GM21367 (cell line): Measurements from ENCODE around the gene FUT3.
"Not testable (repeated sequence)": the region's sequence is repeated elsewhere in the genome, so short reads cannot be mapped to it uniquely, and the experiment has no call there.

ENCODE experiments used
- ATAC-seq: cut with Tn5 transposase; IDR thresholded peaks from one replicate; pipeline ENCODE4 v1.9.1; 2021; ENCODE audit not compliant: unreplicated experiment

Gene FUT3

GRCh38 chr19:5882421-5882968 is 31.2 kb upstream of the FUT3 start:
- ATAC-seq = no peak

DNA sequence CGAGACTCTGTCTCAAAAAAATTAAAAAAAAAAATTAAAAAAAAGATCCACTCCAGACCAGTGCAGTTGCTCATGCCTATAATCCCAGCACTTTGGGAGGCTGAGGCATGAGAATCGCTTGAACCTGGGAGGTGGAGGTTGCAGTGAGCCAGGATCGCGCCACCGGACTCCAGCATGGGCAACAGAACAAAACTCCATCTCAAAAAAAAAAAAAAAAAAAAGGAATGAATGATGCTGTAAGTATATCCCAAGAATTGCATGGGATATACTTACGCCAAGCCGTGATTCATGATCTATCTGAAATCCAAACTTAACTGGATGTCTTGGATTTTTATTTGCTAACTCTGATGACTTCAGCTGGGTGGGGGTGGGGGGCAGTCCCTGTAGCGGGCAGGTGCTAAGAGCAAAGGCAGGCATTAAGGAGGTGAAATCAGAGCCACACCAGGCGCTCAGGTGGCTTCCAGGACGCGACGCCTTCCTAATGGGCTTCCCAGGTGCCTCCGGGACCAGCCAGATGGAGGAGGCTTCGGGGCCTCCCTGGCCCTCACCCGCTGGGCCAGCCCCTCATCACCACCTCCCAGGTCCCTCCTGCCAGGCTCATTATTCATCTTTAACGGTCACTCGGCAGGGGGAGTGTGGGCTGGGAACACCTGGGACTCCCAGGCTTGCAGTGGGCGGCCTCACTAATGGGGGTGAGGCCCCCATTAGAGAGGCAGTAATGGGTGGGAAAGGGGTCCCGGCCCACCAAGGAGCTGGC is 30.5 kb upstream of the FUT3 start:
- ATAC-seq = no peak

DNA sequence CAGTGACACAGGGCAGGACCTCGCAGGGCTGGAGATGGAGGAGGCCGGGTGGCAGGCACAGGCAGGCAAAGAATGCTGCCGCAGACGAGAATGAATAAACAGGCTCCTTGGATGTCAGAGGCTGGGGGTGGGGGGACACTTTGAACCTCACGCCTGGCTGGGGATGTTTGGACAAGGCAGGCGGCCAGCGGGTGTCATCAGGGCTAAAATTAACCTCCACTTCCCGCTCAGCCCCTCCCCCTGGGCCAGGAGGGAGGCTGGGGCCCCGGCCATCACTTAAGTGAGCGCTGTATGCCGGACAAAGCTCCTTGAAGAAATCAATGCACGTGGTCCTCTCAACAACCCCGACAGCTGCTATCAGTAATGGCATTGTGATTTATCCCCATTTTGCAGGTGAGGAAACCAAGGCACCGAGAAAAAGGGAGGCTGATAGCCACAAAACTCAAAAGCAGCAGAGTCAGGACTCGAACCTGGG is 29.4 kb upstream of the FUT3 start:
- ATAC-seq = no peak

DNA sequence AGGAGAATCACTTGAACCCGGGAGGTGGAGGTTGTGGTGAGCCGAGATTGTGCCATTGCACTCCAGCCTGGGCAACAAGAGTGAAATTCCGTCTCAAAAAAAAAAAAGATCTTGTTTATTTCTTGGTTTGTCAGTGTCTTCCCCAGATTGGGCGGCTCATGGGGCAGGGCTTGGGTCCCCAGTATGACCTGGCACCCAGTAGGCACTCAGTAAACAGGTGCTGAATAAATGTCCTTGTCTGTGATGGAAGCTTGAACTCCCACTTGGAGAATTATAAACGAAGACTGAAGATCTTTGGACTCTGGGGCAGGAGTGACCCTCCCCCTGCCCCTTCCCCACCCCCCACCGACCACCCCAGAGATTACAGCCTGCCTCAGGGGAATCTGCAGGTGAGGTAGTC is 28.9 kb upstream of the FUT3 start:
- no peak for ATAC-seq

GRCh38 chr19:5877882-5878281 is 26.6 kb upstream of the FUT3 start:
- no peak for ATAC-seq

DNA sequence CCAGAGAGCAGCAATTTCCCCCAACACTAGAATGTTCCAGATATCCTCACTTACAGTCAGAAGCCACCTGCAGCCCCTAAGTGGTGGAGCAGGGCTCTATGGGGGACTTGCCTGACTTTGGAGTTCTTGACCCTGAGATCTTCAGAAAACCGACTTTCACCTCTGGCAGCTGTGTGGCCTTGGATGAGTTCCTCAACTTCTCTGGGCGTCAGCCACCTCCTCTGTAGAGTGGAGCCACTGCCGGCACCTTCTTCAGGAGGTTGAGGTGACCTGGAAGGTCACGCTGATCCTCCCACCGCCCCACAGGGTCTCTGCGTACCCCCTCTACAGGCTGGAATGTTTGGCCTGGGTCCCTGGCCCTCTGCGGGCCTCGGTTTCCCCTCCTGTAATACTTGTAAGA is 26.2 kb upstream of the FUT3 start:
- no peak for ATAC-seq

GRCh38 chr19:5874496-5874895 is 23.2 kb upstream of the FUT3 start:
- ATAC-seq = not testable (repeated sequence)

DNA sequence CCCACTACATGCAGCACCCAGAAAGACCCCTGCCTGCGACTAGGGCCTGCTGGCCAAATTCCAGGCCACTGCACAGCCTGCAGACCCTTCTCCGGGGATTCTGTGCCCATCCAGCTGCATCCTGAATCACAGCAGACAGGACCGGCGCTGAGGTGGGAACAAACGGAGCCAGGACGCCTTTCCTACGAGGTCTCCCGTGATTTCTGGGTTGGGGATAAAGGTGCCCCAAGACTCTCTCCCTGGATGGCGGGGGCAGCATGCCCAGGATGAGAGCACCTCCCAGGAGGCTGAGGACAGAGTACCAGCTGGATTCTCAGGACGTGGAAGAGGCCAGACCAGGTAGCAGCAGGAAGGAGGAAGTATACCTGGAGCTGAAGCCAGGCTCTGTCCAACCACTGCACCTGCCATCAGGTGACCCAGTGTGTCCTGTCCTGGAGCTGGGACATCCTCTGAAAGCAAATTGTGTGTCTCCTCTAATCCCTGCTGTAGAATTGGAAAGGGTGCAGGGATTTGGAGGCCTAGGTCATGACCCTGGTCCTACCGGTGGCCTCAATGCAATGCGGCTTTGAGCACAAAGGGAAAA is 22.5 kb upstream of the FUT3 start:
- no peak for ATAC-seq

- ATAC-seq = no peak
Measured at GRCh38 chr19:5870986-5871394, 19.7 kb upstream of the FUT3 start.

- no peak for ATAC-seq
Measured at GRCh38 chr19:5867201-5868136, 16.2 kb upstream of the FUT3 start.

- no peak for ATAC-seq
Measured at GRCh38 chr19:5865772-5866171, 14.5 kb upstream of the FUT3 start.

DNA sequence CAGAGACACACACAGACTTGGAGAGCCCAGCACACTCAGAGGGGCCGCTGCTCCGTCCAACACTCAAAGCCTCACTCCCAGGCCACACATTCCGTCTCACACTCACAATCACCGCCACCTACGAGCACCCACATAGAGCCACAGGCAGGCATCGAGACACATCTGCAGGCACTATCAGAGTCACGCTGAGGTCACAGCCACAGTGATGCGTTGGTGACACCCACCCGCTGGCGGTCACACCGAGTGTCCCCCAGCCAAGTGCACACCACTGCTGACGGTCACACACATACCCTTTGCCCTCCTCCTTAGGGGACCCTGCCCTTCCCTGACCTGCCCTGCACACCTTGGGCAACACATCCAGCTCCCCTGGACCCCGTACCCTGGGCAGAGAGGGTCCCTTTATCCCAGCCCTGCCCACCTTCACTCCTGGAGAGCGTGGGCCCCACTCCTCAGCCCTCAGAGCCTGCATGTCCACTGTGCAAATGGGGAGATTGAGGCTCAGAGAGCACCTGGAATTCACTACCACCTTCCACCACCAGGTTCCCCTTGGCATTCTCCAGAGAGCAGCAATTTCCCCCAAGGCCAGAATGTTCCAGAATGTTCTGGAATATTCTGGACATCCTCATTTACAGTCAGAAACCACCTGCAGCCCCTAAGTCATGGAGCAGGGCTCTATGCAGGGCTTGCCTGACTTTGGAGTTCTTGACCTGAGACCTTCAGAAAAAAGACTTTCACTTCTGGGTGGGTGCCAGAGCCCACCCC is 13.7 kb upstream of the FUT3 start:
- ATAC-seq = no peak

DNA sequence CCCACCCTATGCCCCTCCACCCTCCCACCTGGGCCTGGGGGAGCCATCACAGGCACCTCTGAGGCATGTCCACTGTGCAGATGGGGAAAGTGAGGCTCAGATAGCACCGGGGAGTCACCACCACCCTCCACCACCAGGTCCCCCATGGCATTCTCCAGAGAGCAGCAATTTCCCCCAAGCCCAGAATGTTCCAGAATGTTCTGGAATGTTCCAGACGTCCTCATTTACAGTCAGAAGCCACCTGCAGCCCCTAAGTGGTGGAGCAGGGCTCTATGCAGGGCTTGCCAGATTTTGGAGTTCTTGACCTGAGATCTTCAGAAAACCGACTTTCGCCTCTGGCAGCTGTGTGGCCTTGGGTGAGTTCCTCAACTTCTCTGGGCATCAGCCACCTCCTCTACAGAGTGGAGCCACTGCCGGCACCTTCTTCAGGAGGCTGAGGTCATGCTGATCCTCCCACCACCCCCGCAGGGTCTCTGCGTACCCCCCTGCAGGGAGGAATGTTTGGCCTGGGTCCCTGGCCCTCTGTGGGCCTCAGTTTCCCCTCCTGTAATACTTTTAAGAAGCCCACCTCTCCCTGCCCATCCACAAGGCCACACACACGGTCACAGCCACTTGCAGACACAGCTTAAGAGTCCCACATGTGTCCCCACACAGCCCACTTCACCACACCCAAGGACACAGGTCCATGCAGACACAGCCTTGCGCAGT is 12.9 kb upstream of the FUT3 start:
- no peak for ATAC-seq

- no peak for ATAC-seq
Measured at GRCh38 chr19:5863030-5863665, 11.9 kb upstream of the FUT3 start.

GRCh38 chr19:5857203-5858081 is 6.2 kb upstream of the FUT3 start:
- ATAC-seq = no peak

DNA sequence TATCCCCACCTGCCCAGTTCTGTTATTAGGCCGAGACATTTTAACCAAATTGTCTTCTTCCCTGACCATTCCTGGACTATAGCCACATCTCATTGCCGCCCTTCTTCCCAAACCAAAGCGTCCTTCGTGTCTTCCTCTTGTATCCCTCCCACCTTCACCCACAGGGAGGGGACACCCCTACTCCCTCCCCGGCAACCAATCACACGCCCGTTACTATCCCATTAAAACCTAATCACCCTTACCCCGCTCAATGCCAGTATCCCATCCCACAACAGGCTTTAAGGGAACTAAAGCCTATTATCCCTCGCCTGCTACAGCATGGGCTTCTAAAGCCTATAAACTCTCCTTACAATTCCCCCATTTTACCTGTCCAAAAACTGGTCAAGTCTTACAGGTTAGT is 3.9 kb upstream of the FUT3 start:
- not testable (repeated sequence) for ATAC-seq

- ATAC-seq = not testable (repeated sequence)
Measured at GRCh38 chr19:5854121-5854520, 2.9 kb upstream of the FUT3 start.

DNA sequence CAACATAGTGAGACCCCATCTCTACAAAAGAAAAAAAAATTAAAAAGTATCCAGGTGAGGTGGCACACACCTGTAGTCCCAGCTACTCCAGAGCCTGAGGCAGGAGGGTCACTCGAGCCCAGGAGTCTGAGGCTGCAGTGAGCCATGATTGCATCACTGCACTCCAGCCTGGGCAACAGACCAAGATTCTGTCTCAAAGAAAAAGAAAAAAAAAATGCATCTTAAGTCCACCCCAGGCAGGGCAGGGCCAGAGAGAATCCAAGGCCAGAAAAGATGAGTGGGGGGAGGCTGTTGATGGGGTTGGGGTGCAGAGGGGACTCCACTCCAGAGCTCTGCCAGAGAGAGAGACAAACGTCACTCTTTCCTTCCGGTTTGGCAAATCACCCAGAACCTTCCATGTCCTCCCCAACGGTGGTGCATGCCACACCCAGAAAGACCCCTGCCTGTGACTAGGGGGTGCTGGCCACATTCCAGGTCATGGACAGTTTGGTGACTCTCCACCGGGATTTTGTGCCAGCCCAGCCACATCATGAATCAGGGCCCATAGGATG is 431 bp downstream of the FUT3 start:
- ATAC-seq = no peak
